Hematopoietic multipotent progenitor cell treated with erythropoietin and hydrocortisone succinate and interleukin-3 and kit ligand, for 17 days (in vitro differentiated cells): ENCODE results near the gene EIF5.

Source experiments
- DNase-seq: peaks from one replicate; pipeline ENCODE4 v3.0.0-alpha.2; 2015; ENCODE audit warnings: low spot score

Gene EIF5

DNA sequence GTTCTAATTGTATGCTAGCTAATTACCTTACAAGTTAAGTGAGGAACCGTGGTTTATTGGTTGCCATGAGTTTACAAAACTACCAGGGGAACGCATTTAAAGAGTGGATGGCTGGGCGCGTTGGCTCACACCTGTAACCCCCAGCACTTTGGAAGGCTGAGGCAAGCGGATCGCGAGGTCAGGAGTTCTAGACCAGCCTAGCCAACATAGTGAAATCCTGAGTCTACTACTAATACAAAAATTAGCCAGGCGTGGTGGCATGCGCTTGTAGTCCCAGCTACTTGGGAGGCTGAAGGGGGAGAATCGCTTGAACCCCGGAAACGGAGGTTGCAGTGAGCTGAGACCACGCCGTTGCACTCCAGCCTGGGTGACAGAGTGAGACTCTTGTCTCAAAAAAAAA is 2.2 kb downstream of the EIF5 start:
- no peak for DNase-seq

DNA sequence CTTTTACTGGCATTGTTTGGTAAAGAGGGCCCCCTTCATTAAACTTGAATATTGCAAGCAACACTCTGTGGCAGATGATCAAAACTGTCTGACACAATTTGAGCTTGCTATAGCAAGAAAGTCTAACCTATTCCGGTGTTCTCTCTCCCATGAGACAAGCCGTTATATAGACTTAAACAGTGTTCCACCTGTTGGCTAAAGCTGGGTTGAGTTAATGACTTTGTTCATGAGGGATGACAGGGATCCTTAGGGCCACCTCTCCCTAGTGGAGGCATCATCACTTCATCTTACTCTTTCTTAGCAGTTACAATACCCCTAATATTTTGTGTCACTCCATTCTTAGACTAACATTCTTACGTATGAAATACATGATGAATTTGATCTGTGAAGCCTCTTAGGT is 3.8 kb downstream of the EIF5 start:
- DNase-seq, result peak; percentile 37

DNA sequence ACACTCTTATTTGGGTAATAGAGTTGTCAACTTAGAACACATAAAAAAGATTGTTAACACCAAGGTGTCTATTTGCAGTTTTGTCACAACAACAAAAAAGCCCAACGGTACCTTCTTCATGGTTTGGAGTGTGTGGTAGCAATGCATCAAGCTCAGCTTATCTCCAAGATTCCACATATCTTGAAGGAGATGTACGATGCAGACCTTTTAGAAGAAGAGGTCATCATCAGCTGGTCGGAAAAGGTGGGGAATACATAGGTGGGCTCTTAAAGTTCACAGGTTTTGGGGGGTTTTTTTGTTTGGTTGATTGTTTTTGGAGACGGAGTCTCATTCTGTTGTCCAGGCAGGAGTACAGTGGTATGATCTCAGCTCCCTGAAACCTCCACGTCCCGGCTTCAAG is 5.5 kb downstream of the EIF5 start:
- peak; percentile 21 for DNase-seq

DNA sequence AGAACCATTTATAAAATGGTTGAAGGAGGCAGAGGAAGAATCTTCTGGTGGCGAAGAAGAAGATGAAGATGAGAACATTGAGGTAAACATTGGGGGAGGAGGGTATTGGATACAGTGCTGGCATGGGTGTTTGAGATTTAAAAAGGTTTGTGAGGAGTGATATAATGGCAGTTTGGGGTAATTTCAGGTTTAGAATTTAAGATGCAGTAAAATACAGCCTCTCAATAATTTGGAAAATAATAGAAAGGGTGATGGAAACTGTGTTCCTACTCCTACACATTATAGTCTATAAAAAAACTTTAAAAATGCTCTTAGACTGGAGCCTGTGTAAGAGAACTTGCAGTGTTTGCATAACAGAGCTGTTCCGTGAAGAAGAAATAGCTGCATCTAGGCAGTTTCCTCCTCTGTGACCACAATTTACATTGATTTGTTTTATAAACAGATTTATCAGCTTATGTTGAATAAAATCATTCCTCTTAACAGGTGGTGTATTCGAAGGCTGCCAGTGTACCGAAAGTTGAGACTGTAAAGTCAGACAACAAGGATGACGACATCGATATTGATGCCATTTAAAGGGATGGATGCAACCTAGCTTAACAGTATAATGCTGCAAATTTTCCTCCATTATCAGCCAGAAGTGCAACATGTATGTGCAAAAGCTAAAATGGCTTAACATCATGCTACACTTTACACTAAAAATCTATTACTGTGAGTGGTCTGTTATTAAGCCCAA is 6.6 kb downstream of the EIF5 start:
- DNase-seq, result no peak

DNA sequence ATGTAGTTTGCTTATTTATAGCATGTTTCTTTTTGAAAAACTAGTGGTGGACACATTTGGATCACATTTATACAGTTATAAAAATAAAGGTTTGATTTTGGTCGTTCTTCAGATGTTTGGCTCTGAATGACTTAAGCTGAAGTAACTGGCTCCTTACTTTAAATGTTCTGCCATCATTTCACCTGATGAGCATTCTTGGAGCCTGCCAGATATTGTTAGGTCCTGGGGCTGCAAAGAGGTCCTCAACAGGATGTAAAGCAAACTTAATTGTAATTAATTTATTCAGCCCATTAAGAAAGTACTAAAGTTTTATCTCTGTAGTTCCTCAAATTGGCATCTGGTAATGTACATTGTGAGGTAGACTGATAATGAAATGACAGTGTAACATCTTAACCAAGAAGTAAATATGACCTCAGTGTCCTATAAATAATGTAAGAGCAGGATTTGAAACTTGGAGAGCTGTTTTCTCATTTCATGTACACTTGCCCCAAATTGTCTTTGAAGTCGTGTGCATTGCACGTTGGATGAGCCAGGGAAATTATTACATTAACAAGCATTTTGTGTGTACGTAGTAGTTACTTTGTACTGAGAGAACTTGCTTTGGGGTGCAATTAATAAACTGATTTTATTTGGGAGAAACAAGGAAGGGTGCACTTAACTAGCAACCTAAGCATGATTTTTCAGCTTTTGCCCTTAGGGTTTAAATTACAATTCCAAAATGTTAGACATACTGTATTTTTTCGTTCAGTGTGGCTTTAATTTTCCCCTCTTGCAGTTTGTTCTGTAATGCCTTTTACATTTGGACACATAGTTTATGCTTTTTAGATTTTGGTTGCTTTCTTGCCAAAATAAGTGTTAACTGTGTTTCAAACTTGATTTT is 7.5 kb downstream of the EIF5 start:
- peak; percentile 39 for DNase-seq

DNA sequence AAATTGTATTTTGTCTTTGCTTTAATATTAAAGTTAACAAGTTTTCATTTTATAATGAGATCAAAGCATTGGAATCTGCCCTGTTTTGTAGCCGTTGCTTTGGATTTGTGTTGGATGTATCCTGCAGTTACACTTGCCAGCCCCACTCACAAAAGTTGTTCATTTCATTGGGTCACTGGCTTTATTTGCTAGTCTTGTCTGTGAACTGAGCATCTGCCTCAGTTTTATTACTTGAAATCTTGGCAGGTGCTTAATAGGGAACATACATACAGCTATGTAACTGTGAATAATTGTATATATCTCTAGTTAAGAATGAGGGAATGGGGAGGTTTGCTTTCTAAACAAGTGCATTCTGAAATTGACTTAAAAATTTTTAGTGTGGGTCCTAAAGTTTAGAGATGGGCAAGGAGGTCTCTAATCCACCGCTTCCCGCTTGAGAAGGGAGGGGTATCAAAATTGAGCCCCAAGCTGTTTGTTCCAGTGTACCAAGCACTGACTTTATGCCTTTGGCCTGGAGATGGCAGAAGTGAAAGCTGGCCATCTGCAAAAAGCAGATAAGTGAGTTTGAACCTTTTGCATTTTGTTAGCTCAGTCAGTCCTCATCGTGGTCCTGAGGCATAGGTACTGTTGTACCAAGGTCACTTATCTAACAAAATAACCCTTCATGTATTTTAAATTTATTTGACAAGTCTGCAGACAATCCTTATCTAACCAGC is 9.3 kb downstream of the EIF5 start:
- peak; percentile 80 for DNase-seq

DNA sequence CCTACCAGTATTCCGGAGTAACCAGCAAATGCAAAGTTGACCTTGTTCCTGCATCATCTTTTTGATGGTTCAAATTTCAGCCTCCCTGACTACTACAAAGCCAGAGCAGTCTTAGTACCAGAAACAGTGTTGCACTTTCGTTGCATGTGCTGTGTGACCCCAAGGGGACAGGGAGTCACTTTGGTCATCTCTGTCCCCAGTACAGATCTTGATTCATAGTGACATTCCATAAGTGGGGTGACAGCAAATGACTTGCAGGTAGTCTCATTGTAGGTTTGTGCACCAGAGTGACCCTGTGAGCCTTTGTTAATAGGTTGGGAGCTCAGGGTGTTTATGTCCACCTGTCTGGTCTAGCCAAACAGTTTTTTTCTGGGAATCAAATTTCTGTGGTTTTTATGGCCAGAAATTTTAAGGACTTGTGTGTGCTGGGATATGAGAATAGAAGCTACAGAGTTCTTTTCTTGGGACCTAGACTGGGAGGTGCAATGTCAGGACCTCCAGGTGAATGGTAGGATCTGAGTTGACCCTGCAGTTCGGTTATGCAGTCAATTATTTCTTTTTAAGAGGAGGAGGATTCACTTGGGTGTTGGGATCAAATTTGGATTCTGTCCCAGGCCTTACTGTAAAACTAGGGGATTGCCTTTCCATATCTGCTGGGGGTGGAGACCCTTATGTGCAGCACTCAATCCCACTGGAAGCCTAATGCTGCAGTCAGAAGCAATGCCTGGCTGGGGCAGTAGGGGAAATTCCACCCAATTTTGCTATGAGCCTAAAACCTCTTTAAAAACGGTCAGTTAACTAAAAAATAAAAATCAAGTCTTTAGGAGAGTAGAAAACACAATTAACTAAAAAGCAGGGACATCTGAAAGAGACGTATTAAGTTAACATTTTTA is 10.1 kb downstream of the EIF5 start:
- no peak for DNase-seq

DNA sequence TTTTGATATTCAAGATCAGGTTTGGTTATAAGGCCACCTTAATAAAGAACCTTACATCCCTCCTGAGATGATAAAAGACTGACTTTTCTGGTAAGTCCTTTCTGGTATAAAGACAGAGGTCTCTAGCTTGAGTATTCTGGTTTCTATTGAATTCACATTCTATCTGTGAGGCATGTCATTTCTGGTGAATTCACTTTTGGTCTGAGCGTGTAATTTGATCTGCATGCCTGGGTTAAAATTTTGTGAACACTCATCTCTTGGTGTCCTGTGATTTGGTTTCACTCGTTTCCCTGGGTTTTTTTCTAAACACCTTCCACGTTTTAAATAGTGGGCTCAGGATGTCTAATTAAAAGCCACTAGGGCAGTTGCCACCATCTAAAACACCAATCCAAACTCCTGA is 12.2 kb downstream of the EIF5 start:
- DNase-seq, result no peak

DNA sequence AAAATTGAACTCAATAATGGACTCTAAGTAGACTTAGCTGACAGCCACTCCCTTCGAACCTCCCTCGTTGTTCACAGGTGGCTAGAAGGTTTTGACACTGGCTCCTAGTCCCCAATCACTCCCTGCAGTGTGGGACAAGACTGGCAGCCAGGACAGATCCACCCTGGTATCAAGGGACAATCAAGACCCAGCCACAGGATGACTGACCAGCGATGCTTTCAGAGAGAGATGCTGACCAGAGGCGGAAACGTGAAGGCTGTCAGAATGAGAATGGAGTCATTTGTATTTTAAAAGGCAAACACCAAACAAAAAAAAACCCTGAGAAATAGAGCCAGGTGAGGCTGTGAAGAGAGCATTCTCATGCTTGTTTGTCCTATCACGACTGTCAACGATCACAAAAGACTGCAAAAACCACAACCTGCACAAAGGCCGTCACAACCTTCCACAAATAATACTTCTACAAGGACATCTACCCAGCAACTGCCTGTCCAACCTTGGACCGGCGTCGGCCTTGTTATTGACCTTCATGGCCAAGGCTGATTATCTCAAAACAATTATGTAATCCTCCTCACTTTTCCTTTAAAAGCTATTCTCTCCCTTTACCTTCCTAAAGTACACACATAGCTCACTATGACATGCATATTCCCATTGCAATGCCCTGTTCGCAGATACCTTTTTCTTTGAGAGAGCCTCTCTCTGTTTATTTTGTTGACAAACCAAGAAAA is 13.2 kb downstream of the EIF5 start:
- no peak for DNase-seq

DNA sequence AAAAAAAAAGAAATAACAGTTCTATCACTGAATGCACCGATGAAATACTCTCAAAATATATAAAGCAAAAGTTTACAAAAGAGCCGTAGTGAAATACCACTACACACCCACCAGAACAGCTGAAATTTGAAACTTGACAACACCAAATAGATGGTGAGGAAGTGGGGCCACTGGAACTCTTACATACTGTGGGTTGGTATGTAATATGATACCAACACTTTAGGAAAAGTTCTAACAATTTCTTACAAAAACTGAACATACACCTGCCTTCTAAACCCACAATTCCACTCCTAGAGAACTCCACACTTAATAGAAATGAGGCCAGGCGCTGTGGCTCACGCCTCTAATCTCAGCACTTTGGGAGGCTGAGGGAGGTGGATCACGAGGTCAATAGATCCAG is 14.1 kb downstream of the EIF5 start:
- no peak for DNase-seq

DNA sequence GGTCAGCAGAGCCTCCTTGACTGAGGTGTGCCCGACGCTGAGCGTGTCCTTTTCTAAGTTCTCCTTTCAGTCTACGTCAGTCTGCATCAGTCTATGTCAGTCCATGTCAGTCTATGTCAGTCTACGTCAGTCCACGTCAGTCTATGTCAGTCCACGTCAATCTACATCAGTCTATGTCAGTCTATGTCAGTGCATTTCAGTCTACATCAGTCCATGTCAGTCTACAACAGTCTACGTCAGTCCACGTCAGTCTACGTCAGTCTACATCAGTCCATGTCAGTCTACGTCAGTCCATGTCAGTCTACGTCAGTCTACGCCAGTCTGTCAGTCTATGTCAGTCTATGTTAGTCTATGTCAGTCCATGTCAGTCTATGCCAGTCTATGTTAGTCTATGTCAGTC is 15.9 kb downstream of the EIF5 start:
- no peak for DNase-seq

DNA sequence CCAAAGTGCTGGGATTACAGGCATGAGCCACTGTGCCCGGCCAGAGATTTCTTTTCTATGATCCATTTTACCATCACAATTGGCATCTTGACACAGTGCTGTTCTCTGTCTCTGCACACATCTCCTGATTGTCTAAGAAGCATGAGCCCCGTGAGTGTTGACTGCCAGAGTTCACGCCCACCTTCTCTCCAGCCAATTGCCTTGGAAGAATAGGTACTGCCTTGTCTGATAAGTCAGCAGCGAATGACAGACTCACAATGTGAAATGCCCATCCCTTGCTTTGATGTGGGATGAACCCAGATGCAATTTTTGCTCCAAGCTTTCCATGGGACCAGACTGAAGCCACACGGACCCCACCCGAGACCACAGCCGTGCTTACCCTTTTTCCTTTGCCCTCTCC is 19.3 kb downstream of the EIF5 start:
- DNase-seq, result peak; percentile 28

DNA sequence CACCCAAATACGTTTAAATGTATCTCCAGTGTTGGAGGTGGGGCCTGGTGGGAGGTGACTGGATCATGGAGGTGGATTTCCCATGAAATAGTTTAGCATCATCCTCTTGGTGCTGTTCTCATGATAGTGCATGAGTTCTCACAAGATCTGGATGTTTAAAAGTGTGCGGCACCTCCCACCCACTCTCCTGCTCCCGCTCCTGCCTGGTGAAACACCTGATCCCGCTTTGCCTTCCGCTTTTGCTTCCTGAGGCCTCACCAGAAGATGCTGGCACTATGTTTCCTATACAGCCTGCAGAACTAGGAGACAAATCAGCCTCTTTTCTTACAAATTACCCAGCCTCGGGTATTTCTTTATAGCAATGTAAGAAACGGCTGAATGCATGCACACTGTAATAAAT is 20.1 kb downstream of the EIF5 start:
- no peak for DNase-seq

DNA sequence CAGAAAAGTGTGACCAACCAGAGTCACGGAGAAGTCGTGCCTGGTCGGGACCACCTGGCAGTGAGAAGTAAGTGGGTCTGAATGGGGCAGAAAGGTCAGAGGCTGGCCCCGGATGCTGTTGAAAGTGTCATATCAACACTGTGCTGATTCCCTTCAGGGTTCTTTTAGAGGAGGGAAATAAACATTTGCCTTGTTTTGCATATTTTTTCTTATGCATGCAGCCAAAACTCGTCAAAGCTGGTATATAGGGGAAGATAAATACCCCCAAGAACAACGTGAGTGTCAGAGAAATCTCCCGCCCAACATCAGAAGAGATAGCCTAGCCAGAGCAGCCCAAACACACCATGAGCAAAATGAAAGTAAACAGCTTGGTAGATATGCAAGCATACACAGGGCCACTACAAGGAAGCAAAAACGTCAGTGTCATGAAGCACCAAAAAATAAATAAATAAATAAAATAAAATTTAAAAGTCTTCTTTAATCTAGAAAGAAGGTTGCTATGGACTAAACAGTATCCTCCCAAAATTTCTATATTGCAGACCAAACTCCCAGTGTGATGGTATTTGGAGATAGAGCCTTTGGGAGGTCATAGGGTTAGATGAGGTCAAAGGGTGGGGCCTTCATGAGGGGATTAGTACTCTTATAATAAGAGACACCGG is 22.1 kb downstream of the EIF5 start:
- peak; percentile 72 for DNase-seq

DNA sequence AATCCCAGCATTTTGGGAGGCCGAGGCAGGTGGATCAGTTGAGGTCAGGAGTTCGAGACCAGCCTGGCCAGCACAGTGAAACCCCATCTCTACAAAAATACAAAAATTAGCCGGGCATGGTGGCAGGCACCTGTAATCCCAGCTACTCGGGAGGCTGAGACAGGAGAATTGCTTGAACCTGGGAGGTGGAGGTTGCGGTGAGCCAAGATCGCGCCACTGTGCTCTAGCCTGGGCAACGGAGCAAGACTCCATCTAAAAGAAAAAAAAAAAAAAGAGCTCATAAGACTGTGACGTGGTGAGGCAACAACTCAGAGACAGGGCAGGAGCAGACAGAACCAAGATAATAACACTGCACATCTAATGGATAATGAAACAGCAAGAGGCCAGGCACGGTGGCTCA is 23.5 kb downstream of the EIF5 start:
- peak; percentile 35 for DNase-seq

DNA sequence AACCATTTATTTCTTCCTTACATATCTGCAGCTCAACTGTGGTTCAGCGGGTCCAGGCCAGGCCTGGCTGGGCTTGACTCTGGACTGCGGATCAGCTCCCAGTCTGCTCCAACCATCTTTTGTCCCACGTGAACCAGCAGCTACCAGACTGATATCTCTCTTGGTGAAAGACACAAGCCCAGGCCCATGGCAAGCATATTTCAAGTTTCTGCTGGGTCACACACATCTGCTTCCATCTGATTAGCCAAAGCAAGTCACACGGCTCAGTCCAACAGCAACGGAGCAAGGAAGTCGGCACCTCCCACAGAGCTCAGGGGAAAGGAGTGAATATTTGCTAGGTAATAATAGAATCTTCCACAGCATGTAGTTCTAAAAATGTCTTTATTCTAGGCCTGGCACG is 26.5 kb downstream of the EIF5 start:
- DNase-seq, result peak; percentile 92

DNA sequence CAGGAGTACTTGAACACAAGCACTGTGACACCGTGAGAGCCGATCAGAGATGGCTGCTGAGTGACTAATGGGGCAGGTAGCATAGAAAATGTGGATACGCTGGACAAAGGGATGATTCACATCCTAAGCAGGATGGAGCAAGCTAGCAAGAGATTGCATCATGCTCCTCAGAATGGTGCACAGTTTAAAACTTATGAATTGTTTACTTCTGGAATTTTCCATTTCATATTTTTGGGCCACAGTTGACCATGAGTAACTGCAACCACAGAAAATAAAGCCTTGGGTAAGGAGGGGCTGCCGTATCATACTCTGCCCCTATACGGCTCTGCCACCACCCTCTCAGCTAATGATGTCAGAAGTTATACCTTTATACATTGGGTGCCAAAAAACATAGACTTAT is 27.8 kb downstream of the EIF5 start:
- peak; percentile 39 for DNase-seq

DNA sequence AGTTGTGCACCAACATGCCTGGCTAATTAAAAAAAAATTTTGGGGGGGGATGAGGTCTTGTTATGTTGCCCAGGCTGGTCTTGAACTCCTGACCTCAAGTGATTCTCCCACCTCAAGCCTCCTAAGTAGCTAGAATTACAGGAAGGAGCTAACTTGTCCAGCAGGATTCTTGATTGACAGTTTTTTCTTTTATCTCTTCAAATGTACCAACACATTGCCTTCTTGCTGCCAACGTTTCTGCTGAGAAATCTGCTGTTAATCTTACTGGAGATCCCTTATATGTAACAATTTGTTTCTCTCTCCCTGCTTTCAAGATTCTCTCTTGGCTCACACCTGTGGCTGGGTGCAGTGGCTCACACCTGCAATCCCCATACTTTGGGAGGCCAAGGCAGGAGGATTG is 28.7 kb downstream of the EIF5 start:
- peak; percentile 52 for DNase-seq

DNA sequence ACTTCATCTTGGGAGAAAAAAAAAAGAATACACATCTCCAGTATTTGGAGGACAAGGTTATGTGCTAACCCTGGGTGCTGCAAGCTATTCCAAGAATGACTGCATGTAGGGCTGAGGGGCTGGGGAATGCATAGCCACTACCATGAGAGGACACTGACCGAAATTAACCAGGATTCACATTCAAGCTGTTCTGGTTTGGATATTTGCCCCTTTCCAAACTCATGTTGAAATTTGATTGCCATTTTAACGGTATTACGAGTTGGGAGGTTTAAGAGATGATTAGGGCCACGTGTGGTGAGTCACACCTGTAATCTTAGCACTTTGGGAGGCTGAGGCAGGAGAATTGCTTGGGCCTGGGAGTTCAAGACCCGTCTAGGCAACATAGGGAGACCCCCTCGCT is 32.7 kb downstream of the EIF5 start:
- no peak for DNase-seq

DNA sequence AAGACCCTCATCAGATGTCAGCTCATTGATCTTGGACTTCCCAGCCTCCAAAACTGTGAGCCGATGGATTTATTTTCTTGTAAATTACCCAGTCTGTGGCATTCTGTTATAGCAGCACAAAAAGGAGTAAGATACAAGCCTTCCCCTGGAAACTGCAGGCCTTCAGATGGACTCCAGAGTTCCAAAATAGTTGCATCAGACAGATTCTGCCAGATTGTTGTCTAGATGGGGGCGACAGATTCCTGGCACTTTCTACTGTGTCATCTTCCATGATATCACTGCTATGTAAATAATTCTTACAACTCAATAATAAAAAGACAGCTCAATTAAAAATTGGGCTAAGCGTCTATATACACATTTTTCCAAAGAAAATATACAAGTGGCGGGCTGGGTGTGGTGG is 34.0 kb downstream of the EIF5 start:
- DNase-seq, result no peak

DNA sequence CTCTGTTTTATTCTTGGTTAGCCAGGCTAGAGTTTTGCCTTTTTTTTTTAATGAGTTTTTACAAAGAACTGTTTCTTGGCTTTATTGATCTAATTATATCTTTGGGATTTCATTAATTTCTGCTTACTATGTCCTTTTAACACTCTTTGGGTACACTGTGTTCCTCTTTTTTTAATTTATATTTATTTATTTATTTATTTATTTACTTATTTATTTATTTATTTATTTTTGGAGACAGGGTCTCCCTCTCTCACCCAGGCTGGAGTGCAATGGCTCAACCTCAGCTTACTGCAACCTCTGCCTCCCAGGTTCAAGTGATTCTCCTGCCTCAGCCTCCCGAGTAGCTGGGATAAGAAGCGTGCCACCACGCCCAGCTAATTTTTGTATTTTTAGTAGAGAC is 36.0 kb downstream of the EIF5 start:
- no peak for DNase-seq
